Measurements from ENCODE around the gene RDH16. TPM values are rescaled to one million over a fixed set of nuclear protein-coding genes. Genes with fewer than 3 reads are reported as not detected.

The RDH16 gene
- polyA plus RNA-seq, 2 of the 4 experiments (the other 2 are of a cell fraction) = 0.06 to 0.21 TPM

DNA sequence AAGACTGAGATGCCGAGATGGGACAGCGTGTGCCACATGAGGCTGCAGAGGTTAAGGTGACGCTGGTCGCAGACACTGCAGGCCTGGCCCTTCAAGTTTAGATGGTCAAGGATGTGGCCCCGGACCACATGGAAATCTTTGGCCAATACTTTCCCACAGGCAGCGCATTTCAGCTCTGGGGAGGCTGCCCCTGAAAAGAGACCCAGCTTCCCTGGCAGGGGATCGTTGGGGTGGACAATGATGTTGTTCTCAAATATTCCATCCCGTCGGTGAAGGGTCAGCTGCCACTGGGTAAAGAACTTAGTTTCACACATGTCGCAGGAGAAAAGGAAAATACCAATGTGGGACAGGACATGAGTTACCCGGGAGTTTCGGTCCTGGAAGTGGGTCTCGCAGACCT is 46.0 kb upstream of the RDH16 start:
- ATAC-seq = no peak
- no peak for TF ChIP-seq CBX2 (IDR thresholded peaks at IDR 0.05; ENCODE audit: borderline replicate concordance, low read depth)
- no peak for TF ChIP-seq FOSB (CRISPR knock-in tag; IDR thresholded peaks at IDR 0.05)
- TF ChIP-seq, protein P1, sequence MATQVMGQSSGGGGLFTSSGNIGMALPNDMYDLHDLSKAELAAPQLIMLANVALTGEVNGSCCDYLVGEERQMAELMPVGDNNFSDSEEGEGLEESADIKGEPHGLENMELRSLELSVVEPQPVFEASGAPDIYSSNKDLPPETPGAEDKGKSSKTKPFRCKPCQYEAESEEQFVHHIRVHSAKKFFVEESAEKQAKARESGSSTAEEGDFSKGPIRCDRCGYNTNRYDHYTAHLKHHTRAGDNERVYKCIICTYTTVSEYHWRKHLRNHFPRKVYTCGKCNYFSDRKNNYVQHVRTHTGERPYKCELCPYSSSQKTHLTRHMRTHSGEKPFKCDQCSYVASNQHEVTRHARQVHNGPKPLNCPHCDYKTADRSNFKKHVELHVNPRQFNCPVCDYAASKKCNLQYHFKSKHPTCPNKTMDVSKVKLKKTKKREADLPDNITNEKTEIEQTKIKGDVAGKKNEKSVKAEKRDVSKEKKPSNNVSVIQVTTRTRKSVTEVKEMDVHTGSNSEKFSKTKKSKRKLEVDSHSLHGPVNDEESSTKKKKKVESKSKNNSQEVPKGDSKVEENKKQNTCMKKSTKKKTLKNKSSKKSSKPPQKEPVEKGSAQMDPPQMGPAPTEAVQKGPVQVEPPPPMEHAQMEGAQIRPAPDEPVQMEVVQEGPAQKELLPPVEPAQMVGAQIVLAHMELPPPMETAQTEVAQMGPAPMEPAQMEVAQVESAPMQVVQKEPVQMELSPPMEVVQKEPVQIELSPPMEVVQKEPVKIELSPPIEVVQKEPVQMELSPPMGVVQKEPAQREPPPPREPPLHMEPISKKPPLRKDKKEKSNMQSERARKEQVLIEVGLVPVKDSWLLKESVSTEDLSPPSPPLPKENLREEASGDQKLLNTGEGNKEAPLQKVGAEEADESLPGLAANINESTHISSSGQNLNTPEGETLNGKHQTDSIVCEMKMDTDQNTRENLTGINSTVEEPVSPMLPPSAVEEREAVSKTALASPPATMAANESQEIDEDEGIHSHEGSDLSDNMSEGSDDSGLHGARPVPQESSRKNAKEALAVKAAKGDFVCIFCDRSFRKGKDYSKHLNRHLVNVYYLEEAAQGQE (IDR thresholded peaks at IDR 0.05) = no peak
- Histone ChIP-seq H3K9me3 (no peaks in the 10 kb centered on the region), H3K27ac (no peak overlapping the region), H3K4me2 (no peak overlapping the region), H3K4me3 (no peak overlapping the region), H3K4me1 (peaks cover 28% of the 10 kb centered on the region)
- DNase-seq (ENCODE audit: low read depth in 1 of 2, low spot score in 1 of 2) = no peak
- ChIA-PET CTCF (interaction anchor here (1.0 to 10.1 kb wide), 13 partner anchors 9 to 245 kb away, joined by 3 to 161 read pairs (median 8); partner anchors contain the start of genes HSD17B6, STAT6 and TAC3), POLR2A (no interaction called here)
- WGBS (ENCODE audit: missing lambda C conversion rate) = 93% methylated on average over 13 of the region's 13 CpGs
- FAIRE-seq = no peak

DNA sequence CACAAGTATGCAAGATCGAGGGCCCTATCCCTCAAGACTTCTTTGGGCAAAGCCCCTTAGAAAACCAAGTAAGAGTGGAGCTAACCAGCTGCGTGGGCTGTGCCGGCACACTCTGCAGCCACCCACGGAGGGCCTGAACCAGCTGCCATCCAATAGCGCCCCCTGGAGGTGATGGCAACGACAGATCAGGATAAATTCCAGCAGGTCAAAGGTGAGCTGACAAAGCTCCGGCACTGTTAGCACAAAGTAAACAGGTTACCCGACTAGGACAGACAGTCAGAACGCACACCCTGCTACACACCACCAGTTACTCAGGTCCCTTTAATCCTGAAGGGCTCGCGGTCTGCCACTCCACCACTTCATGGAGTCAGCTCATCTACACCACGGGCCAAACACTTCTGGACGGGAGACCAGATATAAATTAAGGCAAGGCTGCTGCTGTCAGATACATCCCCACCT is 44.1 kb upstream of the RDH16 start:
- TF ChIP-seq RFX5 (IDR thresholded peaks at IDR 0.05) (no peak), HOXB13 (CRISPR knock-in tag; IDR thresholded peaks at IDR 0.05; ENCODE audit: low read depth) (no peak), MAFK (IDR thresholded peaks at IDR 0.05; ENCODE audit: partially characterized antibody) (no peak), NPAS2 (CRISPR knock-in tag; IDR thresholded peaks at IDR 0.05; ENCODE audit: borderline replicate concordance) (no peak), SMC3 (IDR thresholded peaks at IDR 0.05) (peak; percentile 71), RAD21 (conservative IDR thresholded peaks at IDR 0.05 in 1 of 2, IDR thresholded peaks at IDR 0.05 in 1 of 2) (peak; percentile 74 to 84), CHD2 (IDR thresholded peaks at IDR 0.05; ENCODE audit: low read length, partially characterized antibody) (no peak), EHF (CRISPR knock-in tag; IDR thresholded peaks at IDR 0.05) (no peak)
- TF ChIP-seq, protein P2, sequence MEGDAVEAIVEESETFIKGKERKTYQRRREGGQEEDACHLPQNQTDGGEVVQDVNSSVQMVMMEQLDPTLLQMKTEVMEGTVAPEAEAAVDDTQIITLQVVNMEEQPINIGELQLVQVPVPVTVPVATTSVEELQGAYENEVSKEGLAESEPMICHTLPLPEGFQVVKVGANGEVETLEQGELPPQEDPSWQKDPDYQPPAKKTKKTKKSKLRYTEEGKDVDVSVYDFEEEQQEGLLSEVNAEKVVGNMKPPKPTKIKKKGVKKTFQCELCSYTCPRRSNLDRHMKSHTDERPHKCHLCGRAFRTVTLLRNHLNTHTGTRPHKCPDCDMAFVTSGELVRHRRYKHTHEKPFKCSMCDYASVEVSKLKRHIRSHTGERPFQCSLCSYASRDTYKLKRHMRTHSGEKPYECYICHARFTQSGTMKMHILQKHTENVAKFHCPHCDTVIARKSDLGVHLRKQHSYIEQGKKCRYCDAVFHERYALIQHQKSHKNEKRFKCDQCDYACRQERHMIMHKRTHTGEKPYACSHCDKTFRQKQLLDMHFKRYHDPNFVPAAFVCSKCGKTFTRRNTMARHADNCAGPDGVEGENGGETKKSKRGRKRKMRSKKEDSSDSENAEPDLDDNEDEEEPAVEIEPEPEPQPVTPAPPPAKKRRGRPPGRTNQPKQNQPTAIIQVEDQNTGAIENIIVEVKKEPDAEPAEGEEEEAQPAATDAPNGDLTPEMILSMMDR (IDR thresholded peaks at IDR 0.05) = peak; percentile 79
- TF ChIP-seq, protein P3, sequence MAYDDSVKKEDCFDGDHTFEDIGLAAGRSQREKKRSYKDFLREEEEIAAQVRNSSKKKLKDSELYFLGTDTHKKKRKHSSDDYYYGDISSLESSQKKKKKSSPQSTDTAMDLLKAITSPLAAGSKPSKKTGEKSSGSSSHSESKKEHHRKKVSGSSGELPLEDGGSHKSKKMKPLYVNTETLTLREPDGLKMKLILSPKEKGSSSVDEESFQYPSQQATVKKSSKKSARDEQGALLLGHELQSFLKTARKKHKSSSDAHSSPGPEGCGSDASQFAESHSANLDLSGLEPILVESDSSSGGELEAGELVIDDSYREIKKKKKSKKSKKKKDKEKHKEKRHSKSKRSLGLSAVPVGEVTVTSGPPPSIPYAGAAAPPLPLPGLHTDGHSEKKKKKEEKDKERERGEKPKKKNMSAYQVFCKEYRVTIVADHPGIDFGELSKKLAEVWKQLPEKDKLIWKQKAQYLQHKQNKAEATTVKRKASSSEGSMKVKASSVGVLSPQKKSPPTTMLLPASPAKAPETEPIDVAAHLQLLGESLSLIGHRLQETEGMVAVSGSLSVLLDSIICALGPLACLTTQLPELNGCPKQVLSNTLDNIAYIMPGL (CRISPR knock-in tag; IDR thresholded peaks at IDR 0.05; ENCODE audit: borderline replicate concordance) = no peak
- TF ChIP-seq, protein P4, sequence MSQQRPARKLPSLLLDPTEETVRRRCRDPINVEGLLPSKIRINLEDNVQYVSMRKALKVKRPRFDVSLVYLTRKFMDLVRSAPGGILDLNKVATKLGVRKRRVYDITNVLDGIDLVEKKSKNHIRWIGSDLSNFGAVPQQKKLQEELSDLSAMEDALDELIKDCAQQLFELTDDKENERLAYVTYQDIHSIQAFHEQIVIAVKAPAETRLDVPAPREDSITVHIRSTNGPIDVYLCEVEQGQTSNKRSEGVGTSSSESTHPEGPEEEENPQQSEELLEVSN (IDR thresholded peaks at IDR 0.05; ENCODE audit: borderline replicate concordance, low read depth) = no peak
- peak; percentile 40 to 82; a peak in 3 of 6 replicates for ATAC-seq
- no peaks in the 10 kb centered on the region for H3K9me3 ChIP-seq
- H3K4me3 ChIP-seq = no peak overlapping the region
- peaks cover 20% of the 10 kb centered on the region for H3K4me1 ChIP-seq
- no peak for FAIRE-seq
- H3K4me2 ChIP-seq = peak overlapping the region; percentile 24
- CTCF ChIA-PET = interaction anchor here (0.6 to 10.1 kb wide), 37 partner anchors 9 to 363 kb away, joined by 3 to 161 read pairs (median 3); partner anchors contain the start of gene TAC3
- POLR2A ChIA-PET = interaction anchor here (0.5 kb wide), 1 partner anchor 146 kb away, joined by 3 read pairs; no protein-coding TSS in a partner anchor
- DNase-seq (ENCODE audit: low read depth in 1 of 2, low spot score in 1 of 2) = peak; percentile 75 to 84
- no peak overlapping the region for H3K27ac ChIP-seq
- 33% methylated on average over 13 of the region's 13 CpGs for WGBS (ENCODE audit: missing lambda C conversion rate)

All from A549 (cell line).